HG02759 (cell line): Measurements from ENCODE around the gene OR9Q1.

Experiments used
- ATAC-seq: cut with Tn5 transposase; IDR thresholded peaks from one replicate; pipeline ENCODE4 v1.9.1; 2021; ENCODE audit warnings: mild to moderate bottlenecking, moderate library complexity; ENCODE audit not compliant: unreplicated experiment

OR9Q1 gene

DNA sequence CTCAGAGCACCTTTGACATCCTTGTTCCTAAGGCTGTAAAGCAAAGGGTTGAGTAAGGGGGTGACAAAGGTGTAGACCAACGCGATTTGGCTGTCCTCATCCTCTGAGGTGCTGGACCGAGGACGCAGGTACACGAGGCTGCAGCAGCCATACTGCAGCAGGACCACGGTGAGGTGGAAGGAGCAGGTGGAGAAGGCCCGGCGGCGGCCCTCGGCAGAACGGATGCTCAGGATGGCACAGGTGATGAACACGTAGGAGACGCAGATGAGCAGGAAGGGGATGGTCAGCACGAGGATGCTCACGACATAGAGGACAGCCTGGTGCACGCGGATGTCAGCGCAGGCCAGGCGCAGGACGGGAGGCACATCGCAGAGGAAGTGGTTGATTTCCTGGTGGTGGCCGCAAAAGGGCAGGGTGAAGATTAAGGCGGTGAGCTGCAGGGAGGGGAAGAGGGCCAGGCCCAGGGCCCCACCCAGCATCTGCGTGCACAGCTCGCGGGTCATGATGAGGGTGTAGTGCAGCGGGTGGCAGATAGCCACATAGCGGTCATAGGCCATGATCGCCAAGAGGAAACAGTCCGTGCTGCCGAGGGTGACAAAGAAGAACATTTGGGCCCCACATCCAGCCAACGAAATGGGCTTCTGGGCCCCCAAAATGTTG, 204.4 kb downstream of the OR9Q1 start:
- ATAC-seq = no peak
